HCT116 (cell line): Measurements from ENCODE around the gene CKS1B. TPM values are rescaled to one million over a fixed set of nuclear protein-coding genes. Genes with fewer than 3 reads are reported as not detected.

Source experiments
- ATAC-seq: fragments of 200-7000 bp; cut with Tn5 transposase; 2 replicates; pipeline ENCODE4 v1.9.1; 2020; ENCODE audit warnings: mild to moderate bottlenecking, moderate library complexity
- BruUV-seq: library from RNA; stranded (reverse); fragments of 400-500 nt; replicated peaks from 2 replicates; lab custom pipeline; 2021; lab: Mats Ljungman, UMichigan
- CTCF ChIA-PET: fragments of 300-600 bp; sonication (Branson Sonifier 250); formaldehyde crosslinking; loops from one replicate; lab custom pipeline; 2021; ENCODE audit warnings: antibody characterized with exemption; lab: Charles Lee
- POLR2A ChIA-PET: fragments of 300-600, 350-600 bp; sonication (Branson Sonifier 250); formaldehyde crosslinking; loops from one replicate; lab custom pipeline; 2021; ENCODE audit warnings: antibody characterized with exemption; lab: Charles Lee
- RAD21 ChIA-PET, 2 experiments: fragments of 300-600 bp; sonication (Branson Sonifier 250); formaldehyde crosslinking; loops; one replicate each; lab custom pipeline; 2023; ENCODE audit warnings: low total read pairs in 2 of 2; ENCODE audit not compliant: uncharacterized antibody in 2 of 2, unreplicated experiment in 2 of 2, low non-redundant PET in 1 of 2; lab: Charles Lee
- DNase-seq: peaks from one replicate; pipeline ENCODE4 v3.0.0-alpha.2; 2010; ENCODE audit warnings: low read depth, low spot score
- H2AFZ ChIP-seq: fragments of 200-600 bp; shearing (Covaris generic), sonication (generic); 2 replicates; pipeline ENCODE4 v1.6.1; 2017; ENCODE audit warnings: low read depth, mixed run types, mixed read lengths, antibody characterized with exemption, low read length; ENCODE audit not compliant: poor library complexity, severe bottlenecking
- H3K27ac ChIP-seq: 2 replicates; pipeline ENCODE4 v1.5.1; 2012; ENCODE audit warnings: low read depth, low read length
- H3K27me3 ChIP-seq: fragments of 200-600 bp; sonication (generic); 2 replicates; pipeline ENCODE4 v1.6.1; 2016; ENCODE audit warnings: mixed run types, low read length, mixed read lengths; ENCODE audit not compliant: insufficient read depth
- H3K36me3 ChIP-seq, 2 experiments: fragments of 200-500 bp in 1 of 2; fragments of 200-600 bp in 1 of 2; sonication (Bioruptor generic) in 1 of 2; sonication (generic) in 1 of 2; 2 replicates each; pipeline versions ENCODE4 v1.5.1 to v1.6.1; 2014 to 2016; ENCODE audit warnings: low read length in 2 of 2, inconsistent platforms in 1 of 2, mixed read lengths in 1 of 2, mixed run types in 1 of 2; ENCODE audit not compliant: insufficient read depth in 2 of 2, control insufficient read depth in 1 of 2
- H3K4me1 ChIP-seq, 2 experiments: fragments of 200-600 bp in 1 of 2; sonication (generic) in 1 of 2; 2 replicates each; pipeline versions ENCODE4 v1.5.1 to v1.6.1; 2012 to 2017; ENCODE audit warnings: low read length in 2 of 2, inconsistent platforms in 1 of 2, mild to moderate bottlenecking in 1 of 2, mixed read lengths in 1 of 2, mixed run types in 1 of 2, moderate library complexity in 1 of 2; ENCODE audit not compliant: insufficient read depth in 2 of 2, control insufficient read depth in 1 of 2
- H3K4me2 ChIP-seq: fragments of 200-600 bp; sonication (generic); 2 replicates; pipeline ENCODE4 v1.6.1; 2017; ENCODE audit warnings: mixed run types, low read length, mixed read lengths
- H3K4me3 ChIP-seq, 2 experiments: fragments of 200-600 bp in 1 of 2; sonication (generic) in 1 of 2; replicated peaks in 1 of 2; 2 replicates each; pipeline ENCODE4 v1.5.1; 2011 to 2016; ENCODE audit warnings: low read length in 2 of 2, control low read depth in 1 of 2, low read depth in 1 of 2, mild to moderate bottlenecking in 1 of 2, mixed read lengths in 1 of 2, mixed run types in 1 of 2
- H3K79me2 ChIP-seq: fragments of 200-600 bp; sonication (generic); 2 replicates; pipeline ENCODE4 v1.6.1; 2017; ENCODE audit warnings: mild to moderate bottlenecking, mixed run types, low read length, moderate library complexity, mixed read lengths; ENCODE audit not compliant: insufficient read depth
- H3K9ac ChIP-seq: fragments of 200-600 bp; sonication (generic); 2 replicates; pipeline ENCODE4 v1.6.1; 2016; ENCODE audit warnings: low read length, mixed read lengths
- H3K9me2 ChIP-seq: fragments of 200-600 bp; sonication (generic), shearing (Covaris generic); 2 replicates; pipeline ENCODE4 v1.6.1; 2017; ENCODE audit warnings: mixed run types, mild to moderate bottlenecking, moderate library complexity; ENCODE audit not compliant: insufficient read depth
- H3K9me3 ChIP-seq, 2 experiments: fragments of 200-500 bp in 1 of 2; fragments of 200-600 bp in 1 of 2; sonication (Bioruptor generic) in 1 of 2; sonication (generic) in 1 of 2; 2 replicates each; pipeline ENCODE4 v1.6.1; 2014 to 2017; ENCODE audit warnings: low read length in 2 of 2, mixed read lengths in 2 of 2, inconsistent platforms in 1 of 2, low read depth in 1 of 2, mild to moderate bottlenecking in 1 of 2, mixed run types in 1 of 2, moderate library complexity in 1 of 2; ENCODE audit not compliant: control insufficient read depth in 1 of 2, insufficient read depth in 1 of 2
- H4K20me1 ChIP-seq: fragments of 200-600 bp; sonication (generic), shearing (Covaris generic); 2 replicates; pipeline ENCODE4 v1.6.1; 2017; ENCODE audit warnings: mixed run types, mild to moderate bottlenecking, moderate library complexity; ENCODE audit not compliant: insufficient read depth
- CBX3 ChIP-seq: IDR thresholded peaks from 2 replicates; pipeline ENCODE4 v1.6.1; 2012; ENCODE audit warnings: low read depth
- CTCF ChIP-seq, 3 experiments: fragments of 200-600 bp in 1 of 3; sonication (generic) in 1 of 3; IDR thresholded peaks in 2 of 3; conservative IDR thresholded peaks in 1 of 3; 2 replicates each; pipeline ENCODE4 v1.5.1; 2012 to 2017; ENCODE audit warnings: low read depth in 2 of 3, low read length in 2 of 3, antibody characterized with exemption in 1 of 3, borderline replicate concordance in 1 of 3, control low read depth in 1 of 3, mild to moderate bottlenecking in 1 of 3, mixed read lengths in 1 of 3, mixed run types in 1 of 3, moderate library complexity in 1 of 3; ENCODE audit not compliant: insufficient read depth in 1 of 3
- EGR1 ChIP-seq: IDR thresholded peaks from 2 replicates; pipeline ENCODE4 v1.6.1; 2012; ENCODE audit warnings: low read depth
- ELF1 ChIP-seq: IDR thresholded peaks from 2 replicates; pipeline ENCODE4 v1.6.1; 2012; ENCODE audit warnings: low read depth, borderline replicate concordance
- EZH2 ChIP-seq: fragments of 200-600 bp; sonication (generic); IDR thresholded peaks from 2 replicates; pipeline ENCODE4 v1.6.1; 2017; ENCODE audit warnings: antibody characterized with exemption, mixed run types
- JUND ChIP-seq: IDR thresholded peaks from 2 replicates; pipeline ENCODE4 v1.6.1; 2012
- MAX ChIP-seq: IDR thresholded peaks from 2 replicates; pipeline ENCODE4 v1.6.1; 2012
- POLR2A ChIP-seq: IDR thresholded peaks from 2 replicates; pipeline ENCODE4 v1.7.0; 2011; ENCODE audit warnings: borderline replicate concordance; ENCODE audit not compliant: insufficient read depth, insufficient read length; ENCODE audit errors: extremely low read depth
- POLR2AphosphoS5 ChIP-seq: IDR thresholded peaks from 2 replicates; pipeline ENCODE4 v1.6.1; 2011; ENCODE audit warnings: mild to moderate bottlenecking, low read depth, low read length, moderate library complexity
- RAD21 ChIP-seq: IDR thresholded peaks from 2 replicates; pipeline ENCODE4 v1.6.1; 2012; ENCODE audit warnings: low read depth, mild to moderate bottlenecking
- SP1 ChIP-seq: IDR thresholded peaks from 2 replicates; pipeline ENCODE4 v1.6.1; 2012; ENCODE audit warnings: low read depth
- SRF ChIP-seq: IDR thresholded peaks from 2 replicates; pipeline ENCODE4 v1.6.1; 2012; ENCODE audit warnings: low read depth
- TCF7L2 ChIP-seq: IDR thresholded peaks from 2 replicates; pipeline ENCODE4 v1.7.0; 2011; ENCODE audit warnings: borderline replicate concordance, inconsistent platforms; ENCODE audit not compliant: insufficient read depth, insufficient read length; ENCODE audit errors: extremely low read depth
- ZBTB33 ChIP-seq: IDR thresholded peaks from 2 replicates; pipeline ENCODE4 v1.6.1; 2011; ENCODE audit warnings: mild to moderate bottlenecking, low read length, moderate library complexity; ENCODE audit not compliant: insufficient replicate concordance; ENCODE audit errors: extremely low read depth
- ZFX ChIP-seq: fragments of 450-650 bp; IDR thresholded peaks from 2 replicates; pipeline ENCODE4 v1.6.1; 2017
- ZNF274 ChIP-seq: fragments of 200-500 bp; sonication (Bioruptor generic); IDR thresholded peaks from 2 replicates; pipeline ENCODE4 v1.6.1; 2014; ENCODE audit warnings: mild to moderate bottlenecking, low read depth, low read length, inconsistent platforms
- intact Hi-C: fragments of 100-400 bp; cut with micrococcal nuclease; formaldehyde crosslinking; loops from 2 replicates; pipeline ENCODE4 v1.10.0; 2022
- total RNA-seq: library from RNA; stranded (reverse); gene quantifications from one replicate; pipeline ENCODE4 v1.2.1, GENCODE V29; 2021; ENCODE audit not compliant: unreplicated experiment

Gene CKS1B
- total RNA-seq, 1 experiment from 2014 or later = 229 TPM

DNA sequence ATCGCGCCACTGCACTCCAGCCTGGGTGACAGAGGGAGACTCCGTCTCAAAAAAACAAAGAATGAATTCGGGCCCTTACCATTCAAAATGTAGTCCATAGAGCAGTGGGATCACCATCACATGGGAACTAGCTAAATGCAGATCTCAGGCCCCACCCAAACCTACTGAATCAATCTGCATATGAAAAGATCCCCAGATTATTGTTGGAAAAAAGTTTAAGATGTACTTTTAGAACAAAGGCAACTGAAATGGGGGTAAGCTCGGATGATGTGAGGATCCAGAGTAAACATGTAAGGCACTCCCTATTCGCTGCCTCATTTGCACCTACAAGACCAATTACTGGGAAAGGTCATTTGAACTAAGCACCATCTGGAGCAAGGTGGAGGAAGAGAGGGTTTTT lies 7.9 kb downstream of the CKS1B start (continued):
- TF ChIP-seq CTCF (IDR thresholded peaks at IDR 0.05 in 2 of 3, conservative IDR thresholded peaks at IDR 0.05 in 1 of 3; ENCODE audit: borderline replicate concordance in 1 of 3, insufficient read depth in 1 of 3, low read depth in 2 of 3, low read length in 2 of 3) (no peak), RAD21 (no peak), EGR1 (no peak), JUND (no peak), ELF1 (no peak)

GRCh38 chr1:154982897-154983648 lies 8.6 kb downstream of the CKS1B start, which contains the start of gene FLAD1:
FLAD1 (plus strand) TSS chr1:154983344; CDS start chr1:154983695, 351 bp downstream.
- Histone ChIP-seq H3K9me3 (no peaks in the 10 kb centered on the region), H3K9ac (peak within 1 kb of the TSS; percentile 90), H4K20me1 (no peaks in the 10 kb centered on the region), H2AFZ (no peak within 1 kb of the TSS), H3K79me2 (peaks cover 75% of the 10 kb centered on the region), H3K4me2 (peak within 1 kb of the TSS; percentile 93), H3K4me1 (peaks cover 10 to 29% of the 10 kb centered on the region in 2 experiments; a peak in 3 of 4 replicates), H3K9me2 (no peaks in the 10 kb centered on the region)
- ChIA-PET CTCF (interaction anchor here (1.1 to 3.2 kb wide), 6 partner anchors 9 to 210 kb away, joined by 3 to 25 read pairs (median 4); partner anchors contain the start of genes CKS1B and LENEP), RAD21 (no interaction called here)
- DNase-seq = peak; percentile 100
- no peak for TF ChIP-seq ELF1
- no peak for TF ChIP-seq CBX3
- TF ChIP-seq SRF = no peak
- peak; percentile 90 for TF ChIP-seq ZBTB33
- TF ChIP-seq SP1 = no peak
- peak; percentile 22 for TF ChIP-seq TCF7L2
- no peak for TF ChIP-seq CTCF (IDR thresholded peaks at IDR 0.05 in 2 of 3, conservative IDR thresholded peaks at IDR 0.05 in 1 of 3; ENCODE audit: borderline replicate concordance in 1 of 3, insufficient read depth in 1 of 3, low read depth in 2 of 3, low read length in 2 of 3)
- TF ChIP-seq ZFX = peak; percentile 29; the same call in 1 of the 2 replicates
- TF ChIP-seq POLR2A = peak; percentile 77
- no peak for TF ChIP-seq EZH2
- TF ChIP-seq POLR2AphosphoS5 = peak; percentile 76
- no peak for TF ChIP-seq JUND
- no peak for TF ChIP-seq ZNF274
- no peak for TF ChIP-seq MAX
- TF ChIP-seq, all 23 proteins: peak for 5
- peak; percentile 99 for ATAC-seq
- no peaks in the 10 kb centered on the region for H3K27me3 ChIP-seq
- POLR2A ChIA-PET = interaction anchor here (0.8 to 3.7 kb wide), 6 partner anchors 8 to 56 kb away, joined by 3 to 46 read pairs (median 4); partner anchors contain the start of genes LENEP, PMVK and SHC1
- H3K4me3 ChIP-seq = peak within 1 kb of the TSS; percentile 84 to 92
- intact Hi-C loops = no loop called here
- no TSS peak for BruUV-seq
- peak within 1 kb of the TSS; percentile 70 for H3K27ac ChIP-seq
- H3K36me3 ChIP-seq = peaks cover 18 to 25% of the 10 kb centered on the region in 2 experiments
